HEK293 (cell line): Measurements from ENCODE around the gene BACH2.

ENCODE experiments used
- BCL11A ChIP-seq: fragments of 450-650 bp; formaldehyde crosslinking; IDR thresholded peaks from 2 replicates; pipeline ENCODE4 v1.5.1; 2016; ENCODE audit warnings: low read depth, missing biosample characterization, missing genetic modification characterization
- EGR2 ChIP-seq: fragments of 450-650 bp; formaldehyde crosslinking; IDR thresholded peaks from 2 replicates; pipeline ENCODE4 v1.5.1; 2016; ENCODE audit warnings: low read depth, missing biosample characterization, missing genetic modification characterization
- GFI1B ChIP-seq: fragments of 450-650 bp; formaldehyde crosslinking; IDR thresholded peaks from 2 replicates; pipeline ENCODE4 v1.5.1; 2016; ENCODE audit warnings: missing biosample characterization, missing genetic modification characterization
- GLI2 ChIP-seq: fragments of 450-650 bp; formaldehyde crosslinking; IDR thresholded peaks from 2 replicates; pipeline ENCODE4; 2017; ENCODE audit warnings: missing biosample characterization, missing genetic modification characterization, low read depth, borderline replicate concordance
- IKZF3 ChIP-seq: fragments of 450-650 bp; IDR thresholded peaks from 2 replicates; pipeline ENCODE4 v1.5.0; 2018; ENCODE audit warnings: missing biosample characterization, mild to moderate bottlenecking, missing genetic modification characterization, moderate library complexity
- ZFP37 ChIP-seq: fragments of 450-650 bp; formaldehyde crosslinking; IDR thresholded peaks from 2 replicates; pipeline ENCODE4 v1.5.1; 2016; ENCODE audit warnings: missing biosample characterization, missing genetic modification characterization
- ZNF202 ChIP-seq: fragments of 450-650 bp; formaldehyde crosslinking; IDR thresholded peaks from 2 replicates; pipeline ENCODE4 v1.5.1; 2016; ENCODE audit warnings: missing biosample characterization, missing genetic modification characterization, borderline replicate concordance
- ZNF214 ChIP-seq: fragments of 450-650 bp; formaldehyde crosslinking; IDR thresholded peaks from 2 replicates; pipeline ENCODE4 v1.5.1; 2017; ENCODE audit warnings: missing biosample characterization, mild to moderate bottlenecking, missing genetic modification characterization, borderline replicate concordance
- ZNF394 ChIP-seq: fragments of 450-650 bp; formaldehyde crosslinking; IDR thresholded peaks from 2 replicates; pipeline ENCODE4 v1.5.1; 2016; ENCODE audit warnings: missing biosample characterization, missing genetic modification characterization, mild to moderate bottlenecking, moderate library complexity, borderline replicate concordance
- ZNF473 ChIP-seq: fragments of 450-650 bp; formaldehyde crosslinking; IDR thresholded peaks from 2 replicates; pipeline ENCODE4 v1.5.1; 2017; ENCODE audit warnings: missing biosample characterization, missing genetic modification characterization
- ZNF544 ChIP-seq: fragments of 450-650 bp; formaldehyde crosslinking; IDR thresholded peaks from 2 replicates; pipeline ENCODE4 v1.5.0; 2017; ENCODE audit warnings: missing biosample characterization, missing genetic modification characterization
- ZNF555 ChIP-seq: fragments of 450-650 bp; formaldehyde crosslinking; conservative IDR thresholded peaks from 2 replicates; pipeline ENCODE4 v1.5.1; 2017; ENCODE audit warnings: missing biosample characterization, mild to moderate bottlenecking, missing genetic modification characterization, inconsistent platforms
- ZNF623 ChIP-seq: fragments of 450-650 bp; formaldehyde crosslinking; IDR thresholded peaks from 2 replicates; pipeline ENCODE4 v1.5.1; 2016; ENCODE audit warnings: missing biosample characterization, missing genetic modification characterization
- ZNF664 ChIP-seq: fragments of 450-650 bp; formaldehyde crosslinking; IDR thresholded peaks from 2 replicates; pipeline ENCODE4 v1.5.1; 2016; ENCODE audit warnings: missing biosample characterization, missing genetic modification characterization
- ZSCAN16 ChIP-seq: fragments of 450-650 bp; formaldehyde crosslinking; IDR thresholded peaks from 2 replicates; pipeline ENCODE4 v1.5.1; 2016; ENCODE audit warnings: missing biosample characterization, missing genetic modification characterization
- TF ChIP-seq, protein P1 (sequence below): fragments of 450-650 bp; formaldehyde crosslinking; IDR thresholded peaks from 2 replicates; pipeline ENCODE4 v1.5.1; 2017; ENCODE audit warnings: missing biosample characterization, missing genetic modification characterization
- TF ChIP-seq, protein P2 (sequence below): fragments of 450-650 bp; formaldehyde crosslinking; IDR thresholded peaks from 2 replicates; pipeline ENCODE4 v1.5.1; 2016; ENCODE audit warnings: missing biosample characterization, missing genetic modification characterization, low read depth
- TF ChIP-seq, protein P3 (sequence below): fragments of 450-650 bp; formaldehyde crosslinking; IDR thresholded peaks from 2 replicates; pipeline ENCODE4 v1.5.1; 2017; ENCODE audit warnings: missing biosample characterization, missing genetic modification characterization
- TF ChIP-seq, protein P4 (sequence below): fragments of 450-650 bp; formaldehyde crosslinking; conservative IDR thresholded peaks from 2 replicates; pipeline ENCODE4 v1.5.1; 2016; ENCODE audit warnings: low read depth, missing biosample characterization, missing genetic modification characterization
- TF ChIP-seq, protein P5 (sequence below): fragments of 450-650 bp; formaldehyde crosslinking; IDR thresholded peaks from 2 replicates; pipeline ENCODE4 v1.5.1; 2016; ENCODE audit warnings: missing biosample characterization, missing genetic modification characterization
- TF ChIP-seq, protein P6 (sequence below): fragments of 450-650 bp; formaldehyde crosslinking; IDR thresholded peaks from 2 replicates; pipeline ENCODE4 v1.5.1; 2016; ENCODE audit warnings: missing biosample characterization, missing genetic modification characterization, borderline replicate concordance

BACH2 gene

DNA sequence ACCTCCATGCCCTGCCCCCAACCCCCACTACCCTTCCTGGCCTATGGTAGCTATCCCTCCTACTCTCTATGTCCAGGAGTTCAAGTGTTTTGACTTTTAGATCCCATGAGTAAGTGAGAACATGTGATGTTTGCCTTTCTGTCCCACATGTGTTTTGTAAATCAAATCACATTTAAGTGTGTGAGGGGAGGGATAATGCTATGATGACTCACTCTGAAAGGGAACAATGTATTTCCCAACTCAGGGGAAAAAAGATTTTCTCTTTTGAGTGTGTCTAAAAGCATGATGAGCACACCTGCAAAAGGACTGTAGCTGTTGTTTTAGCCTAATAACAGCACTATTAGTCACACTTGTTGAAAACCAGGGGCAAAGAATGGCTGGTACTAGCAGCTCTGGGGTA, 208.6 kb downstream of the BACH2 start (continued):
- TF ChIP-seq GLI2 (tag by site-specific recombination) (no peak), BCL11A (no peak), ZNF214 (tag by site-specific recombination) (no peak), ZSCAN16 (tag by site-specific recombination) (no peak), GFI1B (tag by site-specific recombination) (peak; percentile 84), ZNF544 (tag by site-specific recombination) (no peak), IKZF3 (tag by site-specific recombination) (no peak), ZNF394 (tag by site-specific recombination) (no peak), EGR2 (peak; percentile 78), ZNF555 (tag by site-specific recombination) (no peak), ZNF473 (no peak), ZNF623 (tag by site-specific recombination) (no peak), ZFP37 (tag by site-specific recombination) (no peak), ZNF664 (tag by site-specific recombination) (no peak), ZNF202 (tag by site-specific recombination) (no peak)
- TF ChIP-seq, protein P1, sequence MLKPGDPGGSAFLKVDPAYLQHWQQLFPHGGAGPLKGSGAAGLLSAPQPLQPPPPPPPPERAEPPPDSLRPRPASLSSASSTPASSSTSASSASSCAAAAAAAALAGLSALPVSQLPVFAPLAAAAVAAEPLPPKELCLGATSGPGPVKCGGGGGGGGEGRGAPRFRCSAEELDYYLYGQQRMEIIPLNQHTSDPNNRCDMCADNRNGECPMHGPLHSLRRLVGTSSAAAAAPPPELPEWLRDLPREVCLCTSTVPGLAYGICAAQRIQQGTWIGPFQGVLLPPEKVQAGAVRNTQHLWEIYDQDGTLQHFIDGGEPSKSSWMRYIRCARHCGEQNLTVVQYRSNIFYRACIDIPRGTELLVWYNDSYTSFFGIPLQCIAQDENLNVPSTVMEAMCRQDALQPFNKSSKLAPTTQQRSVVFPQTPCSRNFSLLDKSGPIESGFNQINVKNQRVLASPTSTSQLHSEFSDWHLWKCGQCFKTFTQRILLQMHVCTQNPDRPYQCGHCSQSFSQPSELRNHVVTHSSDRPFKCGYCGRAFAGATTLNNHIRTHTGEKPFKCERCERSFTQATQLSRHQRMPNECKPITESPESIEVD (tag by site-specific recombination): peak; percentile 85
- TF ChIP-seq, protein P2, sequence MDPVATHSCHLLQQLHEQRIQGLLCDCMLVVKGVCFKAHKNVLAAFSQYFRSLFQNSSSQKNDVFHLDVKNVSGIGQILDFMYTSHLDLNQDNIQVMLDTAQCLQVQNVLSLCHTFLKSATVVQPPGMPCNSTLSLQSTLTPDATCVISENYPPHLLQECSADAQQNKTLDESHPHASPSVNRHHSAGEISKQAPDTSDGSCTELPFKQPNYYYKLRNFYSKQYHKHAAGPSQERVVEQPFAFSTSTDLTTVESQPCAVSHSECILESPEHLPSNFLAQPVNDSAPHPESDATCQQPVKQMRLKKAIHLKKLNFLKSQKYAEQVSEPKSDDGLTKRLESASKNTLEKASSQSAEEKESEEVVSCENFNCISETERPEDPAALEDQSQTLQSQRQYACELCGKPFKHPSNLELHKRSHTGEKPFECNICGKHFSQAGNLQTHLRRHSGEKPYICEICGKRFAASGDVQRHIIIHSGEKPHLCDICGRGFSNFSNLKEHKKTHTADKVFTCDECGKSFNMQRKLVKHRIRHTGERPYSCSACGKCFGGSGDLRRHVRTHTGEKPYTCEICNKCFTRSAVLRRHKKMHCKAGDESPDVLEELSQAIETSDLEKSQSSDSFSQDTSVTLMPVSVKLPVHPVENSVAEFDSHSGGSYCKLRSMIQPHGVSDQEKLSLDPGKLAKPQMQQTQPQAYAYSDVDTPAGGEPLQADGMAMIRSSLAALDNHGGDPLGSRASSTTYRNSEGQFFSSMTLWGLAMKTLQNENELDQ (tag by site-specific recombination): no peak
- TF ChIP-seq, protein P3, sequence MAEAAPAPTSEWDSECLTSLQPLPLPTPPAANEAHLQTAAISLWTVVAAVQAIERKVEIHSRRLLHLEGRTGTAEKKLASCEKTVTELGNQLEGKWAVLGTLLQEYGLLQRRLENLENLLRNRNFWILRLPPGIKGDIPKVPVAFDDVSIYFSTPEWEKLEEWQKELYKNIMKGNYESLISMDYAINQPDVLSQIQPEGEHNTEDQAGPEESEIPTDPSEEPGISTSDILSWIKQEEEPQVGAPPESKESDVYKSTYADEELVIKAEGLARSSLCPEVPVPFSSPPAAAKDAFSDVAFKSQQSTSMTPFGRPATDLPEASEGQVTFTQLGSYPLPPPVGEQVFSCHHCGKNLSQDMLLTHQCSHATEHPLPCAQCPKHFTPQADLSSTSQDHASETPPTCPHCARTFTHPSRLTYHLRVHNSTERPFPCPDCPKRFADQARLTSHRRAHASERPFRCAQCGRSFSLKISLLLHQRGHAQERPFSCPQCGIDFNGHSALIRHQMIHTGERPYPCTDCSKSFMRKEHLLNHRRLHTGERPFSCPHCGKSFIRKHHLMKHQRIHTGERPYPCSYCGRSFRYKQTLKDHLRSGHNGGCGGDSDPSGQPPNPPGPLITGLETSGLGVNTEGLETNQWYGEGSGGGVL: peak; percentile 72
- TF ChIP-seq, protein P4, sequence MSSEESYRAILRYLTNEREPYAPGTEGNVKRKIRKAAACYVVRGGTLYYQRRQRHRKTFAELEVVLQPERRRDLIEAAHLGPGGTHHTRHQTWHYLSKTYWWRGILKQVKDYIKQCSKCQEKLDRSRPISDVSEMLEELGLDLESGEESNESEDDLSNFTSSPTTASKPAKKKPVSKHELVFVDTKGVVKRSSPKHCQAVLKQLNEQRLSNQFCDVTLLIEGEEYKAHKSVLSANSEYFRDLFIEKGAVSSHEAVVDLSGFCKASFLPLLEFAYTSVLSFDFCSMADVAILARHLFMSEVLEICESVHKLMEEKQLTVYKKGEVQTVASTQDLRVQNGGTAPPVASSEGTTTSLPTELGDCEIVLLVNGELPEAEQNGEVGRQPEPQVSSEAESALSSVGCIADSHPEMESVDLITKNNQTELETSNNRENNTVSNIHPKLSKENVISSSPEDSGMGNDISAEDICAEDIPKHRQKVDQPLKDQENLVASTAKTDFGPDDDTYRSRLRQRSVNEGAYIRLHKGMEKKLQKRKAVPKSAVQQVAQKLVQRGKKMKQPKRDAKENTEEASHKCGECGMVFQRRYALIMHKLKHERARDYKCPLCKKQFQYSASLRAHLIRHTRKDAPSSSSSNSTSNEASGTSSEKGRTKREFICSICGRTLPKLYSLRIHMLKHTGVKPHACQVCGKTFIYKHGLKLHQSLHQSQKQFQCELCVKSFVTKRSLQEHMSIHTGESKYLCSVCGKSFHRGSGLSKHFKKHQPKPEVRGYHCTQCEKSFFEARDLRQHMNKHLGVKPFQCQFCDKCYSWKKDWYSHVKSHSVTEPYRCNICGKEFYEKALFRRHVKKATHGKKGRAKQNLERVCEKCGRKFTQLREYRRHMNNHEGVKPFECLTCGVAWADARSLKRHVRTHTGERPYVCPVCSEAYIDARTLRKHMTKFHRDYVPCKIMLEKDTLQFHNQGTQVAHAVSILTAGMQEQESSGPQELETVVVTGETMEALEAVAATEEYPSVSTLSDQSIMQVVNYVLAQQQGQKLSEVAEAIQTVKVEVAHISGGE (tag by site-specific recombination): no peak
- TF ChIP-seq, protein P5, sequence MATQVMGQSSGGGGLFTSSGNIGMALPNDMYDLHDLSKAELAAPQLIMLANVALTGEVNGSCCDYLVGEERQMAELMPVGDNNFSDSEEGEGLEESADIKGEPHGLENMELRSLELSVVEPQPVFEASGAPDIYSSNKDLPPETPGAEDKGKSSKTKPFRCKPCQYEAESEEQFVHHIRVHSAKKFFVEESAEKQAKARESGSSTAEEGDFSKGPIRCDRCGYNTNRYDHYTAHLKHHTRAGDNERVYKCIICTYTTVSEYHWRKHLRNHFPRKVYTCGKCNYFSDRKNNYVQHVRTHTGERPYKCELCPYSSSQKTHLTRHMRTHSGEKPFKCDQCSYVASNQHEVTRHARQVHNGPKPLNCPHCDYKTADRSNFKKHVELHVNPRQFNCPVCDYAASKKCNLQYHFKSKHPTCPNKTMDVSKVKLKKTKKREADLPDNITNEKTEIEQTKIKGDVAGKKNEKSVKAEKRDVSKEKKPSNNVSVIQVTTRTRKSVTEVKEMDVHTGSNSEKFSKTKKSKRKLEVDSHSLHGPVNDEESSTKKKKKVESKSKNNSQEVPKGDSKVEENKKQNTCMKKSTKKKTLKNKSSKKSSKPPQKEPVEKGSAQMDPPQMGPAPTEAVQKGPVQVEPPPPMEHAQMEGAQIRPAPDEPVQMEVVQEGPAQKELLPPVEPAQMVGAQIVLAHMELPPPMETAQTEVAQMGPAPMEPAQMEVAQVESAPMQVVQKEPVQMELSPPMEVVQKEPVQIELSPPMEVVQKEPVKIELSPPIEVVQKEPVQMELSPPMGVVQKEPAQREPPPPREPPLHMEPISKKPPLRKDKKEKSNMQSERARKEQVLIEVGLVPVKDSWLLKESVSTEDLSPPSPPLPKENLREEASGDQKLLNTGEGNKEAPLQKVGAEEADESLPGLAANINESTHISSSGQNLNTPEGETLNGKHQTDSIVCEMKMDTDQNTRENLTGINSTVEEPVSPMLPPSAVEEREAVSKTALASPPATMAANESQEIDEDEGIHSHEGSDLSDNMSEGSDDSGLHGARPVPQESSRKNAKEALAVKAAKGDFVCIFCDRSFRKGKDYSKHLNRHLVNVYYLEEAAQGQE: no peak
- TF ChIP-seq, protein P6, sequence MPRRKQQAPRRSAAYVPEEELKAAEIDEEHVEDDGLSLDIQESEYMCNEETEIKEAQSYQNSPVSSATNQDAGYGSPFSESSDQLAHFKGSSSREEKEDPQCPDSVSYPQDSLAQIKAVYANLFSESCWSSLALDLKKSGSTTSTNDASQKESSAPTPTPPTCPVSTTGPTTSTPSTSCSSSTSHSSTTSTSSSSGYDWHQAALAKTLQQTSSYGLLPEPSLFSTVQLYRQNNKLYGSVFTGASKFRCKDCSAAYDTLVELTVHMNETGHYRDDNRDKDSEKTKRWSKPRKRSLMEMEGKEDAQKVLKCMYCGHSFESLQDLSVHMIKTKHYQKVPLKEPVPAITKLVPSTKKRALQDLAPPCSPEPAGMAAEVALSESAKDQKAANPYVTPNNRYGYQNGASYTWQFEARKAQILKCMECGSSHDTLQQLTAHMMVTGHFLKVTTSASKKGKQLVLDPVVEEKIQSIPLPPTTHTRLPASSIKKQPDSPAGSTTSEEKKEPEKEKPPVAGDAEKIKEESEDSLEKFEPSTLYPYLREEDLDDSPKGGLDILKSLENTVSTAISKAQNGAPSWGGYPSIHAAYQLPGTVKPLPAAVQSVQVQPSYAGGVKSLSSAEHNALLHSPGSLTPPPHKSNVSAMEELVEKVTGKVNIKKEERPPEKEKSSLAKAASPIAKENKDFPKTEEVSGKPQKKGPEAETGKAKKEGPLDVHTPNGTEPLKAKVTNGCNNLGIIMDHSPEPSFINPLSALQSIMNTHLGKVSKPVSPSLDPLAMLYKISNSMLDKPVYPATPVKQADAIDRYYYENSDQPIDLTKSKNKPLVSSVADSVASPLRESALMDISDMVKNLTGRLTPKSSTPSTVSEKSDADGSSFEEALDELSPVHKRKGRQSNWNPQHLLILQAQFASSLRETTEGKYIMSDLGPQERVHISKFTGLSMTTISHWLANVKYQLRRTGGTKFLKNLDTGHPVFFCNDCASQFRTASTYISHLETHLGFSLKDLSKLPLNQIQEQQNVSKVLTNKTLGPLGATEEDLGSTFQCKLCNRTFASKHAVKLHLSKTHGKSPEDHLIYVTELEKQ (tag by site-specific recombination): peak; percentile 56; the same call in 1 of the 2 replicates
